CD4-positive, alpha-beta T cell treated with Interleukin-15 for 4 hours (primary cell): ENCODE measurements around the gene WBP1L.
"Not testable (repeated sequence)": the region's sequence is repeated elsewhere in the genome, so short reads cannot be mapped to it uniquely, and the experiment has no call there.

Experiments
- DNase-seq: peaks from one replicate; pipeline ENCODE4 v3.0.0-alpha.2; 2020; ENCODE audit warnings: low spot score

Gene WBP1L

GRCh38 chr10:102723989-102724388, 19.8 kb upstream of the WBP1L start:
- no peak for DNase-seq

- DNase-seq, result no peak
Measured at GRCh38 chr10:102726274-102726673, 17.5 kb upstream of the WBP1L start.

- no peak for DNase-seq
Measured at GRCh38 chr10:102727037-102727818, 16.5 kb upstream of the WBP1L start.

- peak; percentile 50 for DNase-seq
Measured at GRCh38 chr10:102729029-102730026, 14.4 kb upstream of the WBP1L start.

GRCh38 chr10:102731222-102731800, 12.4 kb upstream of the WBP1L start:
- DNase-seq, result no peak

GRCh38 chr10:102732661-102733060, 11.1 kb upstream of the WBP1L start:
- no peak for DNase-seq

- no peak for DNase-seq
Measured at GRCh38 chr10:102735065-102735562, 8.6 kb upstream of the WBP1L start.

- no peak for DNase-seq
Measured at GRCh38 chr10:102738692-102739121, 5.0 kb upstream of the WBP1L start.

GRCh38 chr10:102740229-102740628, 3.5 kb upstream of the WBP1L start:
- no peak for DNase-seq

GRCh38 chr10:102741726-102742237, 2.0 kb upstream of the WBP1L start:
- DNase-seq, result no peak

GRCh38 chr10:102742313-102742712, 1.4 kb upstream of the WBP1L start:
- DNase-seq, result not testable (repeated sequence)

GRCh38 chr10:102743078-102743587, 615 bp upstream of the WBP1L start:
- no peak for DNase-seq

GRCh38 chr10:102744374-102745051, 765 bp downstream of the WBP1L start:
- DNase-seq, result no peak

- no peak for DNase-seq
Measured at GRCh38 chr10:102745157-102745556, 1.4 kb downstream of the WBP1L start.

GRCh38 chr10:102752266-102752930, 8.7 kb downstream of the WBP1L start:
- DNase-seq, result no peak

GRCh38 chr10:102752934-102753664, 9.4 kb downstream of the WBP1L start:
- DNase-seq, result peak; percentile 28

GRCh38 chr10:102753718-102754117, 10.0 kb downstream of the WBP1L start:
- no peak for DNase-seq

GRCh38 chr10:102757323-102757722, 13.6 kb downstream of the WBP1L start:
- no peak for DNase-seq

- DNase-seq, result no peak
Measured at GRCh38 chr10:102758240-102758932, 14.6 kb downstream of the WBP1L start.
